GOT3 (cell line): ENCODE results near the gene CTH.
"Not testable (repeated sequence)": the region's sequence is repeated elsewhere in the genome, so short reads cannot be mapped to it uniquely, and the experiment has no call there.

Source experiments
- DNase-seq: peaks from one replicate; lab custom pipeline; 2025; ENCODE audit warnings: mixed read lengths; lab: John Stamatoyannopoulos, UW

CTH gene

DNA sequence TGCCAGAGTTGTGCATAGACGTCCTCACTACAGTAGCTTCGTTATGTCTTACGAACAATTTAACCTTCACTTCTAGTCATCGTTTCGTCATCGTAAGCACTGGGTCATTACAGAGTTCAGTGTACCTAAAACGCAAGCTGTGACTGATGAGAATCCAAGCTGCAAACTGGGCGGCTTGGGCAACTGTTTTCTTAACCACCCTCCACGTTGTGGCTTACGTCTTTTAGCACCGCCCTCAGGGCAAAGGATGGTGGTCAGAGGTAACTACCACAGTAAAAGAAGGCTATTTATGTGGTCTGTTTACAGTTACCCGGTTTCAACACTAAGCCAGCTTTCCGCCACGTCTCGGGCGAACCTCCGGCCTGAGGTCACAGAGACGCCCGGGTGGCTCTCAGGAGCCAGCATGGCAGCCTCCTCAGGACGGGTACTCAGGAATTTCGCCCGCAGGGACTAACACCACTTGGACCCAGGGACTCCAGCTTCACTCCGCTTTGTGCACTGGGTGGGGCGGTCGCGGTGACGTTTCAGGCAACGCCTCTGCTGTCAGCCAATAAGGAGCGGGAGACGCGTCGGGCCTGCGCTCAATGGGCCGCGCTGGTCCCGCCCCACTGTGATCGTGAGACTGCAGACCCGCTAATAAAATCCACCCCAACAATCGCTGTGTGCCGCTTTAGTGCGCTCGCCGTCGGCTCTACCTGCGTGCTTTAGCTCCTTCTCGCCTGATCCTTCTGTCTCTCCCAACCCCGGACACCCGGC lies at the start of gene CTH:
TSS of gene CTH (plus strand) at position 665 of the 756 bp plus-strand sequence. CDS start 148 bp downstream, outside the sequence.
- peak; percentile 85 for DNase-seq

DNA sequence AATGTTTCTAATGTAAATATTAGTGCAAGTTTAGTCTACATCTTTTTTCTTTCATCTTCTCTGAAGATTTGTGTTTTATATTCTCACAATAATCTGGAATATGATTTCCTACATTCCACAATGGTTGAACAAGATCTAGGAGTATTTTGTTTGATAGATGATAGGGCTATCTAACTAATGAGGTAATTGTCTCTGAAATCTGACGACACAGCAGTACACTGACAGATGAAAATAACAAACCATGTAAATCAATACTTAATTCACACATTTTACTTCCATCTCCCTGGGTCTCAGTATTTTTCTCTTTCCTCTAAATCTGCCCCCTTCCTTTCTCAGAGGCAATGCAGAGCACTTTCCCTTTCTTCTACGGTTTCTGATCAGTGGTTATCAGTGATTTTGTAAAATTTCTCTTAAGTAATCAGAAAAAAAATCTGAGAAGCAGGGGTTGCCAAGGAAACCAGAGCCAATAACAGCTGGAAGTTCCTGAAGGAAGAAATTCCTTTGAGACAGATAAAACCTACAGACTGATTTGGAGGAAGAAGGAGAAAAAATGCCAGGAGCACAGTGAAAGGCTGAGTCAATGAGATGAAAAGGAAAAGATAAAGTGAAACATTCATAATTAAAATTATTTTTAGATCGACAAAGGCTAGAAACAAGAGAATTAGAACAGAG lies 49.2 kb upstream of the CTH start:
- no peak for DNase-seq

DNA sequence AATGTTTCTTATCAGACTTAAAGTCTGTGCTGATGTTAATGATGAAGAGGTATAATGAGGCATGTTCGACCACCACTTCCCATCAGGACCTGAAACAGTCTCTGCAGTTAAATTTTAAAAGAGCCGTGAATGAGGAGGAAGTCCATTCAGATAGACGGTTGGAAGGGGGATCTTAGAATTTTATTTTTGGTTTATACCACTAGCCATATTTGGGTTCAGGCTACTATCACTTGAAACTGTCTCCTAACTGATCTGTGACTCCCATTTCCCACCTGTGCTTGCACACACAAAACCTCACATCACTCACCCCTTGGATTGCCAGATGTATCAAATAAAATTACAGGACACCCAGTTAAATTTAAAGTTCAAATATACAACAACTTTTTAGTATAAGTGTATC lies 46.6 kb upstream of the CTH start:
- no peak for DNase-seq

DNA sequence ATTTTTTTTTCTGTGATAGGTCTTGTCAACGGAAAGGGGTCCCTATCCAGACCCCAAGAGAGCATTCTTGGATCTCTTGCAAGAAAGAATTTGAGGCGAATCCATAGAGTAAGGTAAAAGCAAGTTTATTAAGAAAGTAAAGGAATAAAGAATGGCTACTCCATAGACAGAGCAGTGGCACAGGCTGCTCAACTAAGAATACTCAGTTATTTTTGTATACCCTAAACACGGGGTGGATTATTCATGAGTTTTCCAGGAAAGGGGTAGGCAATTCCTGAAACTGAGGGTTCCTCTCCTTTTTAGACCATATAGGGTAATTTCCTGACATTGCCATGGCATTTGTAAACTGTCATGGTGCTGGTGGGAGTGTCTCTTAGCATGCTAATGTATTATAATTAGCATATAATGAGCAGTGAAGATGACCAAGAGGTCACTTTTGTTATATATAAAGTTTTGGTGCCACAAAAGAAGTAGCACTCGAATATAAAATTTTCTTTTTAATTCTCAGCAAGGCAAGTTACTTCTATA lies 44.6 kb upstream of the CTH start:
- DNase-seq = not testable (repeated sequence)

DNA sequence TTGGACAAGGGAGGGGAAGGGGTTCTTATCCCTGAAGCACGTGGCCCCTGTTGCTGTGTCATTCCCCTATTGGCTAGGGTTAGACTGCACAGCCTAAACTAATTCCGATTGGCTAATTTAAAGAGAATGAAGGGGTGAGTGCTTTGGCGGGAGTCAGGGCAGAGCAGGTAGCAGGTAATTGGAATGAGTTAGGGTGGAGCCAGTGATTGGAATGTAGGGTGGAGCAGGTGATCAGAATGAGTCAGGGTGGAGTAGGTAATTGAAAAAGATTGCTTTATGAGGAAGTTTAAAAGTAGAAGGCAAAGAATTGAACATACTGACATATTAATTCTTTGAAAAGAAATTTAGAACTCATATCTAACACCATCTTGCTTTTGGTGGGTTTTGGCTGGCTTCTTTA lies 44.1 kb upstream of the CTH start:
- DNase-seq = not testable (repeated sequence)

DNA sequence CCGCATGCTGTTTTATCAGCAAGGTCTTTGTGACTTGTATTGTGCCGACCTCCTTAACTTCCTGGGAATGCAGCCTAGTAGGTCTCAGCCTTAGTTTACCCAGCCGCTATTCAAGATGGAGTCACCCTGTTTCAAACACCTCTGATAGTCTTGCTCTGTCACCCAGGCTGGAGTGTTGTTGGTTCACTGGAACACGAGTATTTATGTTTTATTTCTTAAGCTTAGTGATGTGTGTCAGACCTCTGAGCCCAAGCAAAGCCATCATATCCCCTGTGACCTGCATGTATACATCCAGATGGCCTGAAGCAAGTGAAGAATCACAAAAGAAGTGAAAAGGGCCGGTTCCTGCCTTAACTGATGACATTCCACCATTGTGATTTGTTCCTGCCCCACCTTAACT lies 43.7 kb upstream of the CTH start:
- not testable (repeated sequence) for DNase-seq

DNA sequence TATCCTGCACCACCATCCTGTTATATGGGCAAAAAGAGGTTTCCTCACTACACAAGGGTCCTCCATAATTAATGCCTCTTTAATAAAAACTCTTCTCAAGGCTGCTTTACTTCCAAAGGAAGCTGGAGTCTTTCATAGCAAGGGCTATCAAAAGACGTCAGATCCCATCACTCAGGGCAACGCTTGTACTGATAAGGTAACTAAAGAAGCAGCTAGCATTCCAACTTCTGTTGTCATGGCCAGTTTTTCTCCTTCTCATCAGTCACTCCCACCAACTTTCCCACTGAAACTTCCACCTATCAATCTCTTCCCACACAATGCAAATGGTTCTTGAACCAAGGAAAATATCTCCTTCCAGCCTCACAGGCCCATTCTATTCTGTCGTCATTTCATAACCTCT lies 39.5 kb upstream of the CTH start:
- not testable (repeated sequence) for DNase-seq

DNA sequence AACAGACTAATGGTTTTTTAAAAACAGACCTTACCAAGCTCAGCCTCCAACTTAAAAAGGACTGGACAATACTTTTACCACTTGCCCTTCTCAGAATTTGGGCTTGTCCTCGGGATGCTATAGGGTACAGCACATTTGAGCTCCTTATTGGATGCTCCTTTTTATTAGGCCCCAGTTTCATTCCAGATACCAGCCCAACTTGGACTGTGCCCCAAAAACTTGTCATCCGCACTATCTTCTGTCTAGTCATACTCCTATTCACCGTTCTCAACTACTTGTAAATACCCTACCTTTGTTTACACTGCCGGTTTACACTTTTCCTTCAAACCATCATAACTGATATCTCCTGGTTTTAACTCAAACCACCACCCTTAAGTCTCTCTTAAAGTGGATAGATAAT lies 38.6 kb upstream of the CTH start:
- no peak for DNase-seq

DNA sequence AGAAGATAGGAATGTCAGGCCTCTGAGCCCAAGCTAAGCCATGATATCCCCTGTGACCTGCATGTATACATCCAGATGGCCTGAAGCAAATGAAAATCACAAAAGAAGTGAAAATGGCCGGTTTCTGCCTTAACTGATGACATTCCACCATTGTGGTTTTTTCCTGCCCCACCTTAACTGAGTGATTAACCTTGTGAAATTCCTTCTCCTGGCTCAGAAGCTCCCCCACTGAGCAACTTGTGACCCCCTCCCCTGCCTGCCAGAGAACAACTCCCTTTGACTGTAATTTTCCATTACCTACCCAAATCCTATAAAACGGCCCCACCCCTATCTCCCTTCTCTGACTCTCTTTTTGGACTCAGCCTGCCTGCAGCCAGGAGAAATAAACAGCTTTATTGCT lies 37.5 kb upstream of the CTH start:
- DNase-seq = not testable (repeated sequence)

DNA sequence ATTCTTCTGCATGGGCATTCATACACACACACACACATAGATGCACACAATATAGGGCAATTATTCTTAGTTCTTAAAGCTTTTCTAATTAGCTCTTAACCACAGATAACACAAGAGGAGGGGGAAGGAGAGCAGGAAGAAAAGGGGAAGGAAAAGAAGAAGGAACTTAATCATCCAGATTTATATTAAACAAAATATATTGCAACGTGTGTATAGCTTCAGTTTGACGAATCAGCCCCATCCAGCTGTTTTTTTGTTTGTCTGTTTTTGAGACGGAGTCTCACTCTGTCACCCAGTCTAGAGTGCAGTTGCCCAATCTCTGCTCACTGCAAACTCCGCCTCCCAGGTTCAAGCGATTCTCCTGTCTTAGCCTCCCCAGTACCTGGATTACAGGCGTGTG lies 34.9 kb upstream of the CTH start:
- no peak for DNase-seq

DNA sequence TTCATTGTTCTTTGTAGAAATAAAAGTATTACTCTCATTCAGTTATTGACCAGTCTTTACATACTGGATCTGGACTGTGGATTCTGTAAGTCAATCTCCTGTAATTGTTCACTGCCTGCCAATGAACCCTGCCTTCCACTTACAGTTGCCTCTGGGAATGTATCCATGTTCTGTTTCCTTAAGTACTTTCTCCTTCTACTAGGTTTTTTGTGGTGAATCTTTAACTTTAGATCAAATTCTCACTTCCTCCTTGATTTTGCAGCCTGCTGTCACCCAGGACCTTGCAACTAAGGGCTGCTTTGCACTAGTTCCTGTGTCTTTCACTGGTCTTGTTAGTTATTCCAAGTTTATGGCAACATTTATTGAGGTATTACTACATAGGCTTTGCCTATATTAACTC lies 28.4 kb upstream of the CTH start:
- DNase-seq = no peak

DNA sequence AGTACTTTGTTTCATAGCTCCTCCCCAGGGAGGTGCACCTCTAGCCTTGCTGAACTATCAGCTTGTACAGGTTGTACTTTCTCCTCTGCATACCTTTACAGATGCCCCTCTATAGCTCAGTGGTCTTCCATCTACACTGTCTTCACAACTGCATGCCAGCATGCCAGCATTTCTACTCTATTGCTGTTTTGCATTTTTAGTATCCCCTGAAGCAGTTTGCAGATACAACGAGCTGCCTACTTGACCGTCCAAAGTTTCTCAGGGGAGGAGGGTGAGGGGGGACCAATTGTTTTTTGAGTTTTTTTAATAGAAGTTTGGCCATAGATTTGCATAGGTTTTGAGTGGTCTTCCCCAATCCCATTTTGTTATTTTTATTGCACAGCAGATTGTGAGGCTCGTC lies 27.6 kb upstream of the CTH start:
- no peak for DNase-seq

DNA sequence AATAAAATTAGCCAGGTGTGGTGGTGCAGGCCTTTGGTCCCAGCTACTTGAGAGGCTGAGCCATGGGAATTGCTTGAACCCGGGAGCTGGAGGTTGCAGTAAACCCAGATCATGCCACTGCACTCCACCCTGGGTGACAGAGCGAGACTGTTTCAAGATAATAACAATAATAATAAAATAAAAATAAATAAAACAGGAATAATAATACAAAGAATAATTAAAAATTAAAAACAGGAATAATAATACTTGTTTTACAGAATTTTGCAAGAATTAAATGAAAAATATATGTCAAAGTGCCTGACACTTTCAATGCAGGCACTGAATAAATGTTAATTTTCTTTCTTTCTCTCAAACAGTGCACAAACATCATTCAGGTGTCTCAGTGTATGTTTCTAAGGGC lies 26.5 kb upstream of the CTH start:
- no peak for DNase-seq

DNA sequence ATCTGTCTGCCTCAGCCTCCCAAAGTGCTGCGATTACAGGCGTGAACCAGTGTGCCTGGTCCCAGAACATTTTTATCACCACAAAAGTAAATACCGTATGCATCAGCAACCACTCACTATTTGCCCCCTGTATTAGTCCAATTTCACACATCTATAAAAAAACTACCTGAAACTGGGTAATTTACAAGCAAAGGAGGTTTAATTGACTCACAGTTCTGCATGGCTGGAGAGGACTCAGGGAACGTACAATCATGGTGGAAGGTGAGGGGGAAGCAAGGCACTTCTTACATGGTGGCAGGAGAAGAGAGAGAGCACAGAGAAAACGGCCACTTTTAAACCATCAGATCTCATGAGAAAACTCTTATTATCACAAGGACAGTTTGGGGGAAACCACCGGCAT lies 25.6 kb upstream of the CTH start:
- DNase-seq = no peak

DNA sequence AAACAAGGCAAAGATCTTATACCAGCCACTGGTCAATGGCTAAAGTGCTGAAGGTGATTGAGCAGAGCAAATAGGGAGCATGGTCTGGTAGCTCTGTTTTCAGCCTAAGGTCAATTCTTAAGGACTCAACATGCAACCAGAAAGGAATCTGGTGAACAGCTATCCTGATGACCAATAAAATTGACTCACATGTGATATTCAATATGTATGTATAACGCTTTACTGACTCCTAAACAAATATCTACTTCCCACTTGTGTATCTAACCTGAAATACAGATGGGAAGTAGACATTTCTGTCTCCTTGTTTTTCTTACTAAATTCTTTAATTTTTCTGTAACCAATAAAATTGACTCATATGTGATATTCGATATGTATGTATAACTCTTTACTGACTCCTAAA lies 24.9 kb upstream of the CTH start:
- no peak for DNase-seq

DNA sequence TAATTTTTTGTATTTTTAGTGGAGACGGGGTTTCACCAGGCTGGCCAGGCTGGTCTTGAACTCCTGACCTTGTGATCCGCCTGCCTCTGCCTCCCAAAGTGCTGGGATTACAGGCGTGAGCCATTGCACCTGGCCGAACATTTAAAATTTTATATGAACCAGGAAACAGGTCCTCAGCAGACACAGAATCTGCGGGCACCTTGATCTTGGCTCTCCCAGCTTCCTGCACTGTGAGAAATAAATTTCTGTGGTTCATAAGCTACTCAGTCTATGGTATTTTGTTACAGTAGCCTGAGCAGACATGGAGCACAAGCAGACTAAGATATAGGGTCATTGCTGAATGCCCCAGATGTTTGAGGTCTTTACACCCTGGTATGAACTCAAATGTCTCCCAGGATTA lies 23.6 kb upstream of the CTH start:
- DNase-seq = no peak

DNA sequence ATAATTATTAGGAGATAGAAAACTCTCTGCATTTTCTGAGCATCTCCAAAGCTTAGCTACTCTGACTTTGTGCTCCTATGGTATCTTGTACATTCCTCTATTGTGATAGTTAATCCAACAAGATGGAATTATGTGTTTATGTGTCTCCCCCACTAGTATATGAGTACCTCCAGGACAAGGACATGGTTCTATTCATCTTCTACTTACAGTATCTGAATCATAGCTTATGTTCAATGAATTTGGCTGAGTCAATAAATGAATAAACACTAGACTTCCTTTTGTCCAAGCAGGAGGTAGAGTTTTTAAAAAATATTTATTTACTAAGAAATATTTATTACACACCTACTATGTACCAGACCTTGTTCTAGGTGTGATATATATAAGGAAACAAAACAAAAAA lies 18.4 kb upstream of the CTH start:
- DNase-seq = no peak

DNA sequence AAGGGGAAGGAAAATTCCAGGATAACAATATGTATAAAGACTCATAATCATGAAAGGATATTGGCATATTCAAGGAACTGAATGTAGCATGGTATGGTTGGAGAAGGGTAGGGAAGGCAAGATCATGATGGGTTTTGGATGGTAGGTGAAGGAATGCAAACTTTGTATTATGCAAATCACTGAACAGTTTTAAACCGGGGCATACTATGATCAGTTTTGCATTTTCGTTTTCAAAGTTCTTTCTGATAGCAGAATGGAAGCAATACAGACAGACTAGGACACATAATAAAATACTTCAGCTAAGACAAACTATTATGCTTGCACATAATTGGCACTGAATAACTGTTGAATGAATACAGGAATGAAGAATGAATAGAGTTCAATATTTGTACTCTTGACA lies 14.5 kb upstream of the CTH start:
- no peak for DNase-seq

DNA sequence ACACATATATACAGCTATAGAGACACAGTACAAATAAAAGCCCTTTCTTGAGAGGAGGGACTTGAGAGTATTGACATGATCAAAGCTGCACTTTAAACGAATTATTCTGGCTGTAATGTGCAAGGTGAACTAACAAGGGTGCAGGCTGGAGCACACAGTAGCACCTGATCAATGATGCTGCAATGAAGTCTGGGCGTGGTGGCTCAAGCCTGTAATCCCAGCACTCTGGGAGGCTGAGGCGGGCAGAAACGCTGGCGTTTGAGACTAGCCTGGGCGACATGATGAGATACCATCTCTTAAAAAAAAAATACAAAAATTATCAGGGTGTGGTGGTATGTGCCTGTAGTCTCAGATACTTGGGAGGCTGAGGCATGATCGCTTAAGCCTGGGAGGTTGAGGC lies 14.1 kb upstream of the CTH start:
- no peak for DNase-seq

DNA sequence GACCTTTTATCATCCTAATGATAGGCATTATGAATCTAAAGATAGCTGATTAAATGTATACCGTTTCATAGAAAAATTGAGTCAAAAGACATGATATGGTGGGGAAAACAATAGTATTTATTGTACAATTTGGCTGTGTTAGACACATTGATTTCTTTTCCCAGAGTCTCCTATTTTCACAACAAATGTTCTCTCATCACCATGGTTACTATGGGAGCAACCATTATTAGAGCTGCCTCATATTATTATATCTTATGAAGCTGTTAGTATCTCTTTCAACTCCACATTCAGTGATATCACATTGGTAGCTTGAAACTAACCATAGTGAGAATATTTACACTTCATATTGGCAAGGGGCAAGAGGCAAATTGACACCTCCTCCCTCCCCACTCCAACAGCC lies 10.7 kb upstream of the CTH start:
- no peak for DNase-seq

DNA sequence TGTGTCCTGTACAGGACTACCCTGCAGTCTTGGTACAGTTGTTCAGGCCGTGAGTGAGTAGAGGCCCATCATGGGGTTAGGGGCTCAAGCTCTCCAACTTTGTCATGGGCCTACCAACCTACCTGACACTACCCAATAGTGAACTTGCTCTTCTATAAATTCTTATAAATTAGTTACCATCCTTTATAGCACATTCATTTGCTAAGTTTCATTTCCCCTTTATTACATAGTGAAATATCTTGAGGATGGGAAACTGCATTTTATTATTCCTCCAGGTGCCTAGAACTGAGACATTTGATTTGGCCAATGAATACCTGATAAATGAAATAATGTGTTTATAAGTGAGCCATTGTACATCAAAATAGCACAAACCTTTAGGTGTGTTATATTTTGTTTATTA lies 9.1 kb upstream of the CTH start:
- DNase-seq = no peak

DNA sequence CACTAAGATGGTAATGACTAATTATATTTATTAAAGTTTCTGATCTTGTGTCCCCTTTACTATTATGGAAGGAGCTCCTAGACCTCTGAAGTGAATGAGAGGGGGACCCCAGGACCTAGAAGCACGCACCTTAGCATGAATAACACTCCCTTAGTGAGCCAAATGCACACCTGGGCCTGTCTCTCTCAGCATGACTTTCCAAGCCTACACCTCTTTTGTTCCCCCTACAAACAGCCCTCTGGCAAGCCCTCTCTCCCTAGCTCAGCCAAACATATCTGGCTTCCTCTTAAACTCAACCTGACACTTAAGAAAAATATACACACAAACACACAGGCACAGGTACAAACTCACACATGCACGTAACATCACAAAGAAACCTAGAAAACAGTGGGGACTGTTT lies 7.3 kb upstream of the CTH start:
- DNase-seq = no peak

DNA sequence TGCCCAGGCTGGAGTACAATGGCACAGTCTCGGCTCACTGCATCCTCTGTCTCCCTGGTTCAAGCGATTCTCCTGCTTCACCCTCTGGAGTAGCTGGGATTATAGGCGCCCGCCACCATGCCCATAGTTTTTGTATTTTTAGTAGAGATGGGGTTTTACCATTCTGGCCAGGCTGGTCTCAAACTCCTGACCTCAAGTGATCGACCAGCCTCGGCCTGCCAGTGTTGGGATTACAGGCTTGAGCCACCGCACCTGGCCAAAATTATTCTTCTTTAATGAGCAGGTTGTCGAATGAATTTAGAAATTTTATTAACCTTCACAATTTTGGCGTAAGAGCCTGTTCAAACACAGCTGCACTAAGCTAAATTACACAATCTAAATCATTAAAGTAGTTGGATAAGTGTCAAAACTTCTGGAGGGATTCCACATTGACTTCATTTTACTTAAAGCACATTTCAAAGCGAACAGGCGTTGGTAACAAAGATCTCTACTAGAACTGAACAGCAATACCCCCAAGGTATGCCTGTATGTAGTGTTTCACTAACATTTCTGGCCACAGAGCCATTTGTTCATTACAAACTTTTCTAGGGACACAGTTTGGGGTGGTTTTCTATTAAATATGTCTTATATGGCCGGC lies 5.2 kb upstream of the CTH start:
- DNase-seq = no peak
